Panc1 (cell line): ENCODE data around the gene PJA2.

Source experiments
- CTCF ChIP-seq: fragments of 450-650 bp; IDR thresholded peaks from 2 replicates; pipeline ENCODE4 v1.5.1; 2017; ENCODE audit warnings: mild to moderate bottlenecking
- POLR2AphosphoS5 ChIP-seq: IDR thresholded peaks from 2 replicates; pipeline ENCODE4 v1.6.1; 2012; ENCODE audit warnings: mild to moderate bottlenecking, low read depth, low read length, moderate library complexity
- REST ChIP-seq, 2 experiments: IDR thresholded peaks; 2 replicates each; pipeline ENCODE4 v1.6.1; 2011 to 2012; ENCODE audit warnings: low read depth in 2 of 2, control low read depth in 1 of 2, low read length in 1 of 2, mild to moderate bottlenecking in 1 of 2, moderate library complexity in 1 of 2; ENCODE audit not compliant: insufficient read depth in 1 of 2

DNA sequence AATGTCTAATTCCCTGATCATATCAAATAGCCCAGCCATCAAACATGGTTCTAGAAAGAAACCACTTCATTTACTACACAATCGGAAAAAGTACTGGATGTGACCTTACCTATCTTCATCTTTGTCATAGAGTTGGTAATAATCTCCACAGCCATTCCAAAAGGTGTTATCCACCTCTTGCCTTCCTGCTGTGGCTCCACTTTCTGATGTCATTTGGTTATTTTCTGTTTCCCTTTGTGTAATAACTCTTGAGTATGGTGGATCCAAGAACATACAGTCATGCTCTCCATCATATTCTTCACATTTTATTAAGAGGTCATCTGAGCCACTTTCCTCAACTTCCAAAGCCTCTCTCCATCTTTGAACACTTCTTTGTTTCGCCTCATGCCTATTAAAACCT is 31.7 kb downstream of the PJA2 start:
- TF ChIP-seq CTCF (no peak), REST (IDR thresholded peaks at IDR 0.05; ENCODE audit: insufficient read depth in 1 of 2, low read depth in 2 of 2, low read length in 1 of 2) (no peak), POLR2AphosphoS5 (no peak)
